Smooth muscle cell (in vitro differentiated cells): ENCODE measurements around the gene RNH1. TPM values are rescaled to one million over a fixed set of nuclear protein-coding genes. Genes with fewer than 3 reads are reported as not detected.

Experiments used
- DNase-seq: peaks from one replicate; lab custom pipeline; 2025; ENCODE audit not compliant: unreplicated experiment; lab: John Stamatoyannopoulos, UW
- H2AFZ ChIP-seq: fragments of 200-600 bp; sonication (generic); 2 replicates; pipeline ENCODE4 v1.6.0; 2016; ENCODE audit warnings: antibody characterized with exemption, low read depth, mild to moderate bottlenecking
- H3F3A ChIP-seq: fragments of 200-600 bp; sonication (generic); 2 replicates; pipeline ENCODE4 v1.6.0; 2017; ENCODE audit warnings: antibody characterized with exemption, low read depth
- H3K27ac ChIP-seq: fragments of 200-600 bp; sonication (generic); 2 replicates; pipeline ENCODE4 v1.5.1; 2016; ENCODE audit warnings: low read depth, mild to moderate bottlenecking
- H3K27me3 ChIP-seq: fragments of 200-600 bp; sonication (generic); 2 replicates; pipeline ENCODE4 v1.6.1; 2016; ENCODE audit warnings: low read depth, mild to moderate bottlenecking
- H3K36me3 ChIP-seq: fragments of 200-600 bp; sonication (generic); 2 replicates; pipeline ENCODE4 v1.5.1; 2016; ENCODE audit warnings: low read depth
- H3K4me1 ChIP-seq: fragments of 200-600 bp; sonication (generic); 2 replicates; pipeline ENCODE4 v1.5.1; 2016; ENCODE audit warnings: low read depth
- H3K4me2 ChIP-seq: fragments of 200-600 bp; sonication (generic); 2 replicates; pipeline ENCODE4 v1.6.0; 2016; ENCODE audit warnings: mild to moderate bottlenecking
- H3K4me3 ChIP-seq: fragments of 200-600 bp; sonication (generic); 2 replicates; pipeline ENCODE4 v1.5.1; 2016; ENCODE audit warnings: mild to moderate bottlenecking
- H3K79me2 ChIP-seq: fragments of 200-600 bp; sonication (generic); 2 replicates; pipeline ENCODE4 v1.6.0; 2016; ENCODE audit warnings: low read depth, mild to moderate bottlenecking
- H3K9ac ChIP-seq: fragments of 200-600 bp; sonication (generic); 2 replicates; pipeline ENCODE4 v1.6.0; 2016; ENCODE audit warnings: low read depth
- H3K9me3 ChIP-seq: fragments of 200-600 bp; sonication (generic); replicated peaks from 2 replicates; pipeline ENCODE4 v1.5.1; 2016; ENCODE audit warnings: low read depth
- H4K20me1 ChIP-seq: fragments of 200-600 bp; sonication (generic); 2 replicates; pipeline ENCODE4 v1.6.0; 2016; ENCODE audit warnings: low read depth
- WGBS: methylation state at CpG from one replicate; pipeline ENCODE4 v1.1.7; 2016; ENCODE audit warnings: low lambda C conversion rate; 5-methylcytosine and 5-hydroxymethylcytosine counted together
- polyA plus RNA-seq: library from polyadenylated mRNA; unstranded; fragments of >200 nt; fragmentation: Nextera tagmentation; extraction: Ambion mirVana; gene quantifications from 2 replicates; pipeline ENCODE4 v1.2.1, GENCODE V29; 2016
- total RNA-seq: library from RNA; depleted of rRNA; stranded (reverse); fragments of >200 nt; gene quantifications from 2 replicates; pipeline ENCODE4 v1.2.3, GENCODE V29; 2014
- TF ChIP-seq, protein P1 (sequence below): fragments of 200-600 bp; sonication (generic); IDR thresholded peaks from 2 replicates; pipeline ENCODE4 v1.5.1; 2017; ENCODE audit warnings: borderline replicate concordance, mild to moderate bottlenecking, antibody characterized with exemption; ENCODE audit not compliant: insufficient read depth, poor library complexity, severe bottlenecking

Gene RNH1
- total and polyA plus RNA-seq, 2 experiments from 2014 or later: 91.3 to 243 TPM

DNA sequence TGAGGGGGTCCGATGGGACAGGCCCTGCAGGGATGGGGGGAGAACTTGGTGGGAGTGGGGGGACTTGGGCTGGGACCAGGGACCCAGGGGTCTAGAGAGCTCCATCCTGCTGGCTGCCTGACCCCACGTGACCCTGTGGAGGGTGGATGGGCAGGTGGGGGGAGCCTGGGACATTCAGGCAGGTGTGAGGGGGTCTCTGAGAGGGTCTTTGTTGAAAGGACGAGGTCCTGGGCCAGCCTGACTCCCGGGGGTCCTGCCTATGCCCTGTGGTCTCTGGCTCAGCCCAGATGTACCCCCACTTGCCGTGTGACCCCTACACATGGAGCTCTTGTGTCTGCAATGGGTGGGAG lies 37.8 kb upstream of the RNH1 start:
- Histone ChIP-seq H4K20me1 (no peaks in the 10 kb centered on the region), H3F3A (no peaks in the 10 kb centered on the region), H3K4me1 (no peaks in the 10 kb centered on the region), H3K9ac (no peak overlapping the region), H3K4me3 (no peak overlapping the region), H3K27ac (no peak overlapping the region), H3K9me3 (no peaks in the 10 kb centered on the region), H3K79me2 (no peaks in the 10 kb centered on the region), H2AFZ (no peak overlapping the region), H3K27me3 (no peaks in the 10 kb centered on the region), H3K36me3 (no peaks in the 10 kb centered on the region), H3K4me2 (no peak overlapping the region)
- WGBS: 100% methylated on average over 1 of the region's 5 CpGs
- no peak for DNase-seq
- TF ChIP-seq, protein P1, sequence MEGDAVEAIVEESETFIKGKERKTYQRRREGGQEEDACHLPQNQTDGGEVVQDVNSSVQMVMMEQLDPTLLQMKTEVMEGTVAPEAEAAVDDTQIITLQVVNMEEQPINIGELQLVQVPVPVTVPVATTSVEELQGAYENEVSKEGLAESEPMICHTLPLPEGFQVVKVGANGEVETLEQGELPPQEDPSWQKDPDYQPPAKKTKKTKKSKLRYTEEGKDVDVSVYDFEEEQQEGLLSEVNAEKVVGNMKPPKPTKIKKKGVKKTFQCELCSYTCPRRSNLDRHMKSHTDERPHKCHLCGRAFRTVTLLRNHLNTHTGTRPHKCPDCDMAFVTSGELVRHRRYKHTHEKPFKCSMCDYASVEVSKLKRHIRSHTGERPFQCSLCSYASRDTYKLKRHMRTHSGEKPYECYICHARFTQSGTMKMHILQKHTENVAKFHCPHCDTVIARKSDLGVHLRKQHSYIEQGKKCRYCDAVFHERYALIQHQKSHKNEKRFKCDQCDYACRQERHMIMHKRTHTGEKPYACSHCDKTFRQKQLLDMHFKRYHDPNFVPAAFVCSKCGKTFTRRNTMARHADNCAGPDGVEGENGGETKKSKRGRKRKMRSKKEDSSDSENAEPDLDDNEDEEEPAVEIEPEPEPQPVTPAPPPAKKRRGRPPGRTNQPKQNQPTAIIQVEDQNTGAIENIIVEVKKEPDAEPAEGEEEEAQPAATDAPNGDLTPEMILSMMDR: no peak

DNA sequence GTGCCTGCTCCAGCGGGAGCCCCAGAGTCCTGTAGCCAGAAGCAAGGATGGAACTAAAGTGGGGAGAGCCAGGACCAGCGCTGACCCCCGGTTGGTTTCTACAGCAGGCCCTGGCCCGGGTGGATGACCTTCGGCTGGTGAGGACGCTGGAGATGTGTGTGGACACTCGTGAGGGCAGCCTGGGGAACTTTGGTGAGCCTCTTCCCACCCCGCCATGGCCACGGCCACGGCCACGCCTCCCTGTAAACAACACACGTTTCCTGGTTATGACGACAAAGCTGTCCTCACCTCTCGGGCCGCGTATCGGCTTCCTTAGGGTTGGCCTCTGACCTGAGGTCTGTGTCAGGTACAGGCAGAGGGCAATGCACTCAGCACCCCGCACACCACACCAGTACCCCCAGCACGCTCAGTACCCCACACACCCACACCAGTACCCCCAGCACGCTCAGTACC lies 34.4 kb upstream of the RNH1 start:
- DNase-seq: no peak
- Histone ChIP-seq H3K4me1 (peaks cover 5% of the 10 kb centered on the region), H3K4me2 (no peak overlapping the region), H3K4me3 (no peak overlapping the region), H3K27ac (no peak overlapping the region), H3K27me3 (no peaks in the 10 kb centered on the region), H3K79me2 (no peaks in the 10 kb centered on the region), H3K9me3 (no peaks in the 10 kb centered on the region), H2AFZ (no peak overlapping the region), H4K20me1 (no peaks in the 10 kb centered on the region), H3F3A (no peaks in the 10 kb centered on the region), H3K9ac (no peak overlapping the region), H3K36me3 (no peaks in the 10 kb centered on the region)
- TF ChIP-seq, protein P1: no peak
- 94% methylated on average over 9 of the region's 20 CpGs for WGBS

- Histone ChIP-seq H3F3A (no peaks in the 10 kb centered on the region), H3K4me3 (no peak overlapping the region), H3K4me1 (peaks cover 5% of the 10 kb centered on the region), H3K36me3 (no peaks in the 10 kb centered on the region), H3K79me2 (no peaks in the 10 kb centered on the region), H3K9me3 (no peaks in the 10 kb centered on the region), H3K27me3 (no peaks in the 10 kb centered on the region), H3K9ac (no peak overlapping the region), H3K27ac (no peak overlapping the region), H2AFZ (no peak overlapping the region), H3K4me2 (no peak overlapping the region), H4K20me1 (no peaks in the 10 kb centered on the region)
- DNase-seq: no peak
- TF ChIP-seq, protein P1: no peak
- 93% methylated on average over 23 of the region's 23 CpGs for WGBS
These were observed 33.8 kb upstream of the RNH1 start for GRCh38 chr11:540583-541432.

DNA sequence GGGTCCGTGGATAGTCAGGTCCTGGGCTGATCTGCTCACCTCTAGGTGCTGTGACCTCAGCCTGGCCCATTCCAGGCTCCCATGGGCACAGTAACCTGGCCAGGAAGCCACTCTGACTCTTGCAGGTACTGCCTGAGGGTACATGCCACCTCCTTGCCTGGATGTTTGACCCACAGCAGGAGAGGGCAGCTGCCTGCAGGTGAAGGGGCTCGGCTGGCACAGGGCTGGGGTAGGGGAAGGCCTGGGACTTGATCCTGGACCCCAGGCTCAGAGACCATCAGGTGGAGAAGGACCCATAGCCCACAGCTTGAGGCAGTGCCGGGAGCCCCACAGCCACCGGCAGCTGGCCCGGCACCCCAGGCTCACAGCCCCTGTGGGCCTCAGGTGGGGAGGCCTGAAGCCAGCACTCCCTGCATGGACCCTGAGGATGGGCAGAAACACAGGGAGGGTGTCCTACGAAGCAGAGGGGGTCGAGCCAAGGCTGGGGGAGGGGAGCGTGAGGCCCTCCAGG lies 33.0 kb upstream of the RNH1 start:
- Histone ChIP-seq H3F3A (no peaks in the 10 kb centered on the region), H3K4me2 (no peak overlapping the region), H2AFZ (no peak overlapping the region), H3K9me3 (no peaks in the 10 kb centered on the region), H3K9ac (no peak overlapping the region), H3K36me3 (no peaks in the 10 kb centered on the region), H3K79me2 (no peaks in the 10 kb centered on the region), H3K4me1 (peaks cover 5% of the 10 kb centered on the region), H4K20me1 (no peaks in the 10 kb centered on the region), H3K4me3 (no peak overlapping the region), H3K27me3 (no peaks in the 10 kb centered on the region), H3K27ac (no peak overlapping the region)
- DNase-seq: no peak
- WGBS: 94% methylated on average over 8 of the region's 8 CpGs
- TF ChIP-seq, protein P1: no peak
